ENCODE measurements around the gene GOLGA6A.
A peak's percentile ranks its signal among the peaks of the same experiment; 100 is the strongest.

GOLGA6A gene

DNA sequence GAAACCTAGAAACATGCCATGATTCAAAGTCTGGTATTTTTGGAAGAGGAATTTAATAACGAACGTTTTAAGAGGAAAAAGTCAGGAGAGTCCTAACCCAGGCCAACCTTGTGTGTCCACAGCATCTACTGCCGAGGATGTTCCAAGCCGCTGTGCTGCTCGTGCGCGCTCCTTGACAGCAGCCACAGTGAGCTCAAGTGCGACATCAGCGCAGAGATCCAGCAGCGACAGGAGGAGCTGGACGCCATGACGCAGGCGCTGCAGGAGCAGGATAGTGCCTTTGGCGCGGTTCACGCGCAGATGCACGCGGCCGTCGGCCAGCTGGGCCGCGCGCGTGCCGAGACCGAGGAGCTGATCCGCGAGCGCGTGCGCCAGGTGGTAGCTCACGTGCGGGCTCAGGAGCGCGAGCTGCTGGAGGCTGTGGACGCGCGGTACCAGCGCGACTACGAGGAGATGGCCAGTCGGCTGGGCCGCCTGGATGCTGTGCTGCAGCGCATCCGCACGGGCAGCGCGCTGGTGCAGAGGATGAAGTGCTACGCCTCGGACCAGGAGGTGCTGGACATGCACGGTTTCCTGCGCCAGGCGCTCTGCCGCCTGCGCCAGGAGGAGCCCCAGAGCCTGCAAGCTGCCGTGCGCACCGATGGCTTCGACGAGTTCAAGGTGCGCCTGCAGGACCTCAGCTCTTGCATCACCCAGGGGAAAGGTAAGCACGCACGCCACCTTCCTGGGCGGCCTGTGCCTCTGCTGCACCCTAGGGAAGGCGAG is 59.5 kb downstream of the GOLGA6A start:
- H3K4me3 Mint-ChIP-seq = no peak overlapping the region
- H3K36me3 Mint-ChIP-seq (ENCODE audit: low read depth) = peaks cover 70% of the 10 kb centered on the region
- no peaks in the 10 kb centered on the region for H3K27me3 Mint-ChIP-seq
- H3K9me3 Mint-ChIP-seq = no peaks in the 10 kb centered on the region
- peak overlapping the region; percentile 2 for H3K27ac Mint-ChIP-seq
- H3K4me1 Mint-ChIP-seq (ENCODE audit: low read depth) = peaks cover 6% of the 10 kb centered on the region
- peak; percentile 12 for DNase-seq
